Measurements from ENCODE around the gene PTPRT.

GRCh38 chr20:42158272-42158671 lies 1031.4 kb downstream of the PTPRT start:
- TF ChIP-seq CTCF (IDR thresholded peaks at IDR 0.05) (no peak), POLR2A (IDR thresholded peaks at IDR 0.05) (no peak), EP300 (IDR thresholded peaks at IDR 0.05) (no peak)

Measured in ovary (tissue), 3 donors.